H1 (cell line): Measurements from ENCODE around the gene ANGPTL4. TPM values are rescaled to one million over a fixed set of nuclear protein-coding genes. Genes with fewer than 3 reads are reported as not detected.

Experiments used
- ASH2L ChIP-seq: fragments of 200-600, 300-600 bp; sonication (generic); IDR thresholded peaks from one replicate; pipeline ENCODE4 v1.7.1; 2017; ENCODE audit warnings: low read length
- BRCA1 ChIP-seq: IDR thresholded peaks from 2 replicates; pipeline ENCODE4 v1.6.1; 2012; ENCODE audit warnings: low read depth, low read length, improper control_type of control experiment
- CHD1 ChIP-seq: IDR thresholded peaks from 2 replicates; pipeline ENCODE4 v1.6.1; 2012; ENCODE audit warnings: low read depth, low read length, improper control_type of control experiment
- CREB1 ChIP-seq: IDR thresholded peaks from 2 replicates; pipeline ENCODE4 v1.6.1; 2012; ENCODE audit warnings: inconsistent platforms
- EGR1 ChIP-seq: IDR thresholded peaks from 2 replicates; pipeline ENCODE4 v1.6.1; 2011; ENCODE audit warnings: low read depth, low read length, borderline replicate concordance
- GABPA ChIP-seq: IDR thresholded peaks from 2 replicates; pipeline ENCODE4 v1.6.1; 2011; ENCODE audit warnings: mild to moderate bottlenecking, low read length, moderate library complexity, borderline replicate concordance; ENCODE audit not compliant: insufficient read depth
- GTF2F1 ChIP-seq: IDR thresholded peaks from 2 replicates; pipeline ENCODE4 v1.6.1; 2012; ENCODE audit warnings: low read depth, low read length, improper control_type of control experiment, borderline replicate concordance
- HDAC2 ChIP-seq, 2 experiments: fragments of 300-600 bp in 1 of 2; sonication (generic) in 1 of 2; IDR thresholded peaks; 2 replicates each; pipeline ENCODE4 v1.6.1; 2011 to 2012; ENCODE audit warnings: low read depth in 2 of 2, low read length in 2 of 2, mild to moderate bottlenecking in 2 of 2, moderate library complexity in 2 of 2, borderline replicate concordance in 1 of 2, inconsistent platforms in 1 of 2
- HDAC6 ChIP-seq: IDR thresholded peaks from one replicate; pipeline ENCODE4 v1.7.1; 2012; ENCODE audit warnings: low read depth, mild to moderate bottlenecking, inconsistent platforms, low read length, moderate library complexity
- JUN ChIP-seq: IDR thresholded peaks from 2 replicates; pipeline ENCODE4 v1.6.1; 2011; ENCODE audit warnings: low read depth, mild to moderate bottlenecking, improper control_type of control experiment, low read length
- JUND ChIP-seq: IDR thresholded peaks from 2 replicates; pipeline ENCODE4 v1.6.1; 2011; ENCODE audit warnings: mild to moderate bottlenecking, improper control_type of control experiment, low read length
- KDM1A ChIP-seq: fragments of 200-600, 300-600 bp; sonication (generic); IDR thresholded peaks from 2 replicates; pipeline ENCODE4 v1.7.1; 2016; ENCODE audit warnings: mild to moderate bottlenecking, low read length, borderline replicate concordance
- NANOG ChIP-seq: IDR thresholded peaks from 2 replicates; pipeline ENCODE4 v1.6.1; 2011; ENCODE audit warnings: low read length, low read depth, mild to moderate bottlenecking, inconsistent platforms; ENCODE audit not compliant: insufficient read depth, poor library complexity, severe bottlenecking
- POLR2A ChIP-seq, 2 experiments: IDR thresholded peaks; 1 replicate in 1 of 2; 2 replicates in 1 of 2; pipeline ENCODE4 v1.6.1; 2011; ENCODE audit warnings: low read depth in 2 of 2, low read length in 2 of 2, mild to moderate bottlenecking in 2 of 2; ENCODE audit errors: control extremely low read depth in 1 of 2
- POLR2AphosphoS5 ChIP-seq: IDR thresholded peaks from 2 replicates; pipeline ENCODE4 v1.6.1; 2011; ENCODE audit warnings: low read depth, low read length
- POU5F1 ChIP-seq: IDR thresholded peaks from 2 replicates; pipeline ENCODE4 v1.6.1; 2011; ENCODE audit warnings: low read depth, mild to moderate bottlenecking, low read length, moderate library complexity
- SIN3A ChIP-seq, 2 experiments: IDR thresholded peaks in 1 of 2; conservative IDR thresholded peaks in 1 of 2; 2 replicates each; pipeline ENCODE4 v1.6.1; 2011 to 2012; ENCODE audit warnings: low read length in 2 of 2, improper control_type of control experiment in 1 of 2, low read depth in 1 of 2, mild to moderate bottlenecking in 1 of 2
- SP2 ChIP-seq: IDR thresholded peaks from 2 replicates; pipeline ENCODE4 v1.6.1; 2012; ENCODE audit warnings: mild to moderate bottlenecking, low read length, inconsistent platforms
- SP4 ChIP-seq: IDR thresholded peaks from 2 replicates; pipeline ENCODE4 v1.6.1; 2012; ENCODE audit warnings: low read length, inconsistent platforms
- SRF ChIP-seq: IDR thresholded peaks from 2 replicates; pipeline ENCODE4 v1.6.1; 2011; ENCODE audit warnings: mild to moderate bottlenecking, low read depth, low read length, moderate library complexity
- SUZ12 ChIP-seq: fragments of 200-600 bp; sonication (generic); IDR thresholded peaks from 2 replicates; pipeline ENCODE4 v1.6.1; 2012; ENCODE audit warnings: mild to moderate bottlenecking, inconsistent platforms, low read length, moderate library complexity, mixed read lengths
- TAF7 ChIP-seq: optimal IDR thresholded peaks from 2 replicates; pipeline ENCODE3; 2011; ENCODE audit warnings: low read depth, mild to moderate bottlenecking, inconsistent platforms, low read length, moderate library complexity, borderline replicate concordance
- TBP ChIP-seq: IDR thresholded peaks from 2 replicates; pipeline ENCODE4 v1.6.1; 2011; ENCODE audit warnings: low read depth, low read length, improper control_type of control experiment
- TCF12 ChIP-seq: IDR thresholded peaks from 2 replicates; pipeline ENCODE4 v1.6.1; 2011; ENCODE audit warnings: low read depth, mild to moderate bottlenecking, low read length
- TEAD4 ChIP-seq: IDR thresholded peaks from 2 replicates; pipeline ENCODE4 v1.6.1; 2012; ENCODE audit warnings: low read depth, low read length, inconsistent platforms, mixed read lengths
- ZNF274 ChIP-seq: IDR thresholded peaks from 2 replicates; pipeline ENCODE4 v1.7.0; 2012; ENCODE audit warnings: low read length, borderline replicate concordance; ENCODE audit errors: extremely low read depth
- polyA plus RNA-seq, 7 experiments: library from polyadenylated mRNA; depleted of rRNA in 3 of 7; stranded (reverse) in 5 of 7; unstranded in 2 of 7; fragments of >200 nt in 5 of 7; fragments of 200-250 nt in 2 of 7; gene quantifications; 1 replicate in 5 of 7; 2 replicates in 1 of 7; 4 replicates in 1 of 7; pipeline versions ENCODE4 v1.2.1 to v1.2.3, GENCODE V29; 2011 to 2013; ENCODE audit warnings: missing spikeins in 2 of 7, mixed read lengths in 2 of 7
- total RNA-seq: library from RNA; stranded (reverse); fragmentation: NEBNext Ultra II Directional; extraction: Animal tissue kit (Norgen Biotek cat#: 25700); gene quantifications from 2 replicates; pipeline ENCODE4 v1.2.1, GENCODE V29; 2021

The ANGPTL4 gene
- total and polyA plus RNA-seq, 2 of the 8 experiments (the other 6 are each of a cell fraction or from before 2014, with no cell fraction given): 2.3 to 6.5 TPM

DNA sequence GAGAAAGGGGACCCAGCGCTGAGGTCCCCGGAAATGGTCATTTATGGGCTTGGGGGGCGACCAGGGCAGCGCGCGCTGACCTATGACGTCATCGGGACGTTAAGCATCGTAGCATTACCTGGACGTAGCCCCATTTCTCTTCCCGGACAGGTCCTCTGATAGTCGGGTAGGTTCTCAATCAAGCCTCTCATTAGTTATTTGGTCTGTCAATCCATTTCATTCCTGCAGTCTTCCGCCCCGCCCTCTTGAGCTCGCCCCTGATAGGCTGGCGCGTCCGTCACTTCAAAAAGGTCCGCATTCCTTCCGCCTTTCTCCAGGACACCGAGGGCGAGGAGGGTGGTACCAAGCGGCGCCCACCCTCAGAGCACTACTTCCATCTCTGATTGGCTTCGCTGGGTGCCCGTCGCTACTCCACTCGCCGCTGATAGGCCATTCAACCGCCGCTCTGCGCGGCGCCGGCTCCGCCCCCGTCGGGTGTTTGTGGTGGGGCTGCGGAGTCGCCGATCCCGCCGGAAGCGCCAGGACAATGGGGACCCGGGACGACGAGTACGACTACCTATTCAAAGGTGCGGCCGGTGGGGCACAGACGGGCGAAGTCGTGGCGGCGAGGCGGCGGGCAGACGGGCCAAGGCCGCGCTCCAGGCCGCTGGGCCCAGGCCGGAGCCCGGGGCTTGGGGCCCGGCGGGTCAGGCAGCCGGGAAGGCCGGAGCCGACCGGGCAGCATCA lies 26.1 kb downstream of the ANGPTL4 start, which contains the start of gene RAB11B (continued):
- TF ChIP-seq GTF2F1 (no peak), JUND (peak; percentile 100), TAF7 (peak; percentile 83), ZNF274 (no peak), CHD1 (peak; percentile 63; the same call in 1 of the 2 replicates), ASH2L (no peak), GABPA (peak; percentile 78), SRF (peak; percentile 98), EGR1 (no peak), NANOG (peak; percentile 56), TCF12 (no peak), CREB1 (peak; percentile 99), SP2 (peak; percentile 93), HDAC6 (no peak), HDAC2 (IDR thresholded peaks at IDR 0.05; ENCODE audit: borderline replicate concordance in 1 of 2, low read depth in 2 of 2, low read length in 2 of 2) (no peak; a peak in 1 of 4 replicates), POLR2AphosphoS5 (peak; percentile 92), SIN3A (conservative IDR thresholded peaks at IDR 0.05 in 1 of 2, IDR thresholded peaks at IDR 0.05 in 1 of 2; ENCODE audit: low read depth in 1 of 2, low read length in 2 of 2) (0 out of 4 replicates have a peak, but pooled peaks of 1 of the 2 experiments have one; percentile 41), SUZ12 (no peak), POU5F1 (no peak), BRCA1 (peak; percentile 59; the same call in 1 of the 2 replicates), JUN (peak; percentile 98), TEAD4 (peak; percentile 85), SP4 (peak; percentile 85; the same call in 1 of the 2 replicates), TBP (peak; percentile 84; the same call in 1 of the 2 replicates), KDM1A (no peak), POLR2A (IDR thresholded peaks at IDR 0.05; ENCODE audit: control extremely low read depth in 1 of 2, low read depth in 2 of 2, low read length in 2 of 2) (peak; percentile 57 to 86)
